ENCODE results near the gene ANKRD66. TPM values are rescaled to one million over a fixed set of nuclear protein-coding genes. Genes with fewer than 3 reads are reported as not detected.
A peak's percentile ranks its signal among the peaks of the same experiment; 100 is the strongest.
"Not testable (repeated sequence)": the region's sequence is repeated elsewhere in the genome, so short reads cannot be mapped to it uniquely, and the experiment has no call there.

Gene ANKRD66
- total RNA-seq, 3 donors from 2014 or later, result not detected

DNA sequence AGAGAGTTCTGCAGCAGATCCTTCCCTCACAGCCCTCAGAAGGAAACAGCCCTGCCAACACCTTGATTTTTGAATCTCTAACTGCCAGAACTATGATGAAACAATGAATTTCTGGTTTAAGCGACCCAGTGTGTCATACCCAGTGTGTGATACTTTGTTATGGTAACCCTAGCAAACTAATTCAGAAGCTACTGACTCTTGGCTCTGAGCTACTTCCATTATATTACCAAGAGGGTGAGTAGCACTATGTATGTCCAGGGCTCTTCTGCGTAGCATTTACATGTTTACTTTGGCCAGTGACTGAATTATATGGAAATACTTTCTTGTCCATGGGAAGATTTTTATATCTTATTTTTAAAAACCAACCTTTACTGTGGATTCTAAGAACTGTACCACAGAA, 16.7 kb downstream of the ANKRD66 start:
- ATAC-seq, result no peak
- intact Hi-C loops (cut with DNase I, micrococcal nuclease), result no loop called here
- no peak for DNase-seq

DNA sequence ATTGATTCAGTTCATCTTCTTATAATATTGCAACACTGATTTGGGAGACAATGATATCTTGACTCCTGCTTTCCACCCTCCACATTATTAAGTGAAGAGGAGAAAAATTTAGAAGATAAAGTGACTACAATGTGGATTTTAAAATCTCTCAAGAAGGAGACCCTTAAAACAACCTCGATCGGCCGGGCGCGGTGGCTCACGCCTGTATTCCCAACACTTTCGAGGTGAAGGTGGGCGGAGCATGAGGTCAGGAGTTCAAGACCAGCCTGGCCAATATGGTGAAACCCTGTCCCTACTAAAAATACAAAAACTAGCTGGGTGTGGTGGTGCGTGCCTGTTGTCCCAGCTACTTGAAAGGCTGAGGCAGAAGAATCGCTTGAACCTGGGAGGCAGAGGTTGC, 17.5 kb downstream of the ANKRD66 start:
- intact Hi-C loops (cut with DNase I, micrococcal nuclease); H3K9me3 ChIP-seq; H3K4me1 ChIP-seq (ENCODE audit: low read depth); DNase-seq; ATAC-seq; H3K36me3 ChIP-seq (ENCODE audit: low read depth); H3K4me3 ChIP-seq: not testable (repeated sequence)

More for the DNA sequence above, 16.7 kb downstream of the ANKRD66 start:
- TF ChIP-seq, protein P1, sequence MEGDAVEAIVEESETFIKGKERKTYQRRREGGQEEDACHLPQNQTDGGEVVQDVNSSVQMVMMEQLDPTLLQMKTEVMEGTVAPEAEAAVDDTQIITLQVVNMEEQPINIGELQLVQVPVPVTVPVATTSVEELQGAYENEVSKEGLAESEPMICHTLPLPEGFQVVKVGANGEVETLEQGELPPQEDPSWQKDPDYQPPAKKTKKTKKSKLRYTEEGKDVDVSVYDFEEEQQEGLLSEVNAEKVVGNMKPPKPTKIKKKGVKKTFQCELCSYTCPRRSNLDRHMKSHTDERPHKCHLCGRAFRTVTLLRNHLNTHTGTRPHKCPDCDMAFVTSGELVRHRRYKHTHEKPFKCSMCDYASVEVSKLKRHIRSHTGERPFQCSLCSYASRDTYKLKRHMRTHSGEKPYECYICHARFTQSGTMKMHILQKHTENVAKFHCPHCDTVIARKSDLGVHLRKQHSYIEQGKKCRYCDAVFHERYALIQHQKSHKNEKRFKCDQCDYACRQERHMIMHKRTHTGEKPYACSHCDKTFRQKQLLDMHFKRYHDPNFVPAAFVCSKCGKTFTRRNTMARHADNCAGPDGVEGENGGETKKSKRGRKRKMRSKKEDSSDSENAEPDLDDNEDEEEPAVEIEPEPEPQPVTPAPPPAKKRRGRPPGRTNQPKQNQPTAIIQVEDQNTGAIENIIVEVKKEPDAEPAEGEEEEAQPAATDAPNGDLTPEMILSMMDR (IDR thresholded peaks at IDR 0.05), result no peak
- Histone ChIP-seq H3K4me1 (ENCODE audit: low read depth) (no peaks in the 10 kb centered on the region), H3K9me3 (no peaks in the 10 kb centered on the region), H3K4me3 (no peak overlapping the region), H3K36me3 (ENCODE audit: low read depth) (no peaks in the 10 kb centered on the region)

DNA sequence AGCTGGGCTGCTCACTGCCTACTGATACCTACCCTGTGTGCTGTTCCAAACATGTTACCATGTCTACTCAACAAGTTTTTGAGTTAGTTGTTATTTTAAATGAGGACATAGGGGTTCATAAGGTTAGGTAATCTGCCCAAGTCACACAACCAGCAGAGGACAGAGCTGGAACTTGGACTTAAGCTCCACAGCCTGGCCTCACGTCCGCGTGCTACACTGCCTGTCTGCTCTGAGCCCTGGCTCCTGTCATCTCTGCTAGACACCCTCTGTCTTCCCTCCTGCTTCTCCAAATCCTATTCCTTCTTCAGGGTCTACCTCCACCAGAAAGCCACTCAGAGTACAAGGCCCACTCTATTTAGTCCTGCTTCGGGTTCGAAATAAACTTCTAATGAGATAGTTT, 18.2 kb downstream of the ANKRD66 start:
- TF ChIP-seq, protein P1 (IDR thresholded peaks at IDR 0.05), result no peak
- intact Hi-C loops (cut with DNase I, micrococcal nuclease), result no loop called here
- Histone ChIP-seq H3K4me3 (no peak overlapping the region), H3K9me3 (no peaks in the 10 kb centered on the region), H3K4me1 (ENCODE audit: low read depth) (no peaks in the 10 kb centered on the region), H3K36me3 (ENCODE audit: low read depth) (no peaks in the 10 kb centered on the region)
- ATAC-seq (no peak), DNase-seq (no peak)

DNA sequence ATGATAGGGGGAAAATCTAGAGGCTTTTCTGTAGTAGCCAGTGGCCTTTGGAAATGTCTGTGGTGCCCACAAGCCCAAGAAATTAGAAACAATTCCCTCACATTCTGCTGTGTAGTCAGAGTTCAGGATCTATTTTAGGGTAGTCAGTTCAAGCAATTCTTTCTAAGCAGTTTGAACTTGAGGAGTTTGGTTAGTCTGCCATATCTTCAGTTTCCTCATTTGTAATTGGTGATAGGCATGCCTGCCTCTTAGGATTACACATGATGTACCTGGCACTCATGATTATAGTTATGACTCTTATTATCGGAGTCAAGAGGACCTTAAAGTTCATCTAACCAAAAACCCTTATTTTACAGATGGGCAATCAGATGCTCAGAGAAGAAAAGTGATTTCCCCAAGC, 25.3 kb downstream of the ANKRD66 start:
- Histone ChIP-seq H3K4me1 (ENCODE audit: low read depth) (no peaks in the 10 kb centered on the region), H3K4me3 (no peak overlapping the region), H3K9me3 (no peaks in the 10 kb centered on the region), H3K36me3 (ENCODE audit: low read depth) (no peaks in the 10 kb centered on the region)
- DNase-seq (no peak), ATAC-seq (no peak)
- TF ChIP-seq, protein P1 (IDR thresholded peaks at IDR 0.05), result no peak
- intact Hi-C loops (cut with DNase I, micrococcal nuclease), result no loop called here

DNA sequence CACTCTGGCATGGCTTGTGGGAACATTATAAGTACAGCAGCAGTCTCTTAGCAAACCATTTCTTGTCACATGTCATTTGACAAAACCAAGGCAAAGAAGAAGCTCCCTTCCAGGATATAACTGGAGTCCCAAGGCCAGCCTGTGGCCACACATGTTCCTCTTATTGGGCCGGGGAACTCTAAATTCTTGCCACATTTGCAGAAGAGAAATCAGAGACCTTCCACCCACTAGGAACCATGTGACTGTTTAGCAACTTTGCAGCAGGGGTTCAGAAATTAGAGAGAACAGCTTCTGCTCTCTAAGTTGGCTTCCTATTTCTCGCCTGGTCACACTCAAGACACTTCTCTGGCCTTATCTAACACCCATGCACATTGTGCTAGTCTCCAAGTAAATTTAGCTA, 26.0 kb downstream of the ANKRD66 start:
- Histone ChIP-seq H3K4me1 (ENCODE audit: low read depth) (peaks cover under 1% of the 10 kb centered on the region), H3K9me3 (no peaks in the 10 kb centered on the region), H3K4me3 (no peak overlapping the region), H3K36me3 (ENCODE audit: low read depth) (no peaks in the 10 kb centered on the region)
- intact Hi-C loops (cut with DNase I, micrococcal nuclease), result no loop called here
- TF ChIP-seq, protein P1 (IDR thresholded peaks at IDR 0.05), result no peak
- DNase-seq (peak in 1 of 3 donors; percentile 24), ATAC-seq (peak; percentile 58)

DNA sequence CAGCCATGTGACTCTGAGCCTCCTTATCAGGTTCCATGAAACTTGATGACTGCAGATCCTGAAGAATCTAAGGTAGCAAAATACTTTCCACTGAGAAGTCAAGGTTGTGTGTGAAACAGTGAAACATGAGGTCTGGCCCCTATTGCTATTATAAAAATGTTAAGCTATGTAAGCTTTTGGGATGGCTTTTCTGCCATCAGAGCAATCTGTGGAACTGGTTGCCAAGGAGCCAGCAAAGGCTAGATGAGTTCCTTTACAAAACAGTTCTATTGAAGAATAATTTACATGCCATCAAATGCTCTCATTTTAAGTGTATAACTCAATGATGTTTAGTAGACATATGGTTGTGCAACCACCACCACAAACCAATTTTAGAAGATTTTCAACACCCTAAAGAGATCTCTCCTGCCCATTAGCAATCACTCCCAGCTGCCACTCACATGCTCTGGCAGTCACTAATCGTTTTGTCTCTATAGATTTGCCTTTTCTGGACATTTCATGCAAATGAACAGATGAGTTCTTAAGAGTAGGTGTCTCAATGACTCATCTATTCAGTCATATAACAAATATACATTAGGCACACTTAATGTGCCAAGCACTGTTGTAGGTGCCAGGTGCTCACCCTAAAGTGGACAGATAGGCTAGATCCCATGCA, 26.6 kb downstream of the ANKRD66 start:
- intact Hi-C loops (cut with DNase I, micrococcal nuclease), result no loop called here
- DNase-seq (no peak), ATAC-seq (no peak)
- Histone ChIP-seq H3K4me1 (ENCODE audit: low read depth) (peaks cover 5% of the 10 kb centered on the region), H3K36me3 (ENCODE audit: low read depth) (no peaks in the 10 kb centered on the region), H3K9me3 (no peaks in the 10 kb centered on the region), H3K4me3 (no peak overlapping the region)
- TF ChIP-seq, protein P1 (IDR thresholded peaks at IDR 0.05), result no peak

DNA sequence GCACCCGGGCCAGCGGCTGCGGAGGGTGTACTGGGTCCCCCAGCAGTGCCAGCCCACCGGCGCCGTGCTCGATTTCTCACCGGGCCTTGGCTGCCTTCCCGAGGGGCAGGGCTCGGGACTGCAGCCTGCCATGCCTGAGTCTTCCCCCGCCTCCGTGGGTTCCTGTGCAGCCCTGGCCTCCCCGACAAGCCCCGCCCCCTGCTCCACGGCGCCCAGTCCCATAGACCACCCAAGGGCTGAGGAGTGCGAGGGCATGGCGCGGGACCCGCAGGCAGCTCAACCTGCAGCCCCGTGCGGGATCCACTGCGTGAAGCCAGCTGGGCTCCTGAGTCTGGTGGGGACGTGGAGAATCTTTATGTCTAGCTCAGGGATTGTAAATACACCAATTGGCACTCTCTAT, 28.0 kb downstream of the ANKRD66 start:
- peak in 1 of 3 donors; percentile 49 for DNase-seq
- not testable (repeated sequence) for ATAC-seq

More for the DNA sequence above, 28.0 kb downstream of the ANKRD66 start:
- H3K4me3 ChIP-seq; H3K36me3 ChIP-seq (ENCODE audit: low read depth); H3K9me3 ChIP-seq; H3K4me1 ChIP-seq (ENCODE audit: low read depth); intact Hi-C loops (cut with DNase I, micrococcal nuclease): not testable (repeated sequence)

Data from mucosa of descending colon (tissue), 3 donors.